ENCODE data around the gene KLF13. TPM values are rescaled to one million over a fixed set of nuclear protein-coding genes. Genes with fewer than 3 reads are reported as not detected.

The KLF13 gene
- total RNA-seq, 3 donors from 2014 or later (not counting 1 experiment from before 2014, with no cell fraction given) = 277 to 328 (median 300) TPM

DNA sequence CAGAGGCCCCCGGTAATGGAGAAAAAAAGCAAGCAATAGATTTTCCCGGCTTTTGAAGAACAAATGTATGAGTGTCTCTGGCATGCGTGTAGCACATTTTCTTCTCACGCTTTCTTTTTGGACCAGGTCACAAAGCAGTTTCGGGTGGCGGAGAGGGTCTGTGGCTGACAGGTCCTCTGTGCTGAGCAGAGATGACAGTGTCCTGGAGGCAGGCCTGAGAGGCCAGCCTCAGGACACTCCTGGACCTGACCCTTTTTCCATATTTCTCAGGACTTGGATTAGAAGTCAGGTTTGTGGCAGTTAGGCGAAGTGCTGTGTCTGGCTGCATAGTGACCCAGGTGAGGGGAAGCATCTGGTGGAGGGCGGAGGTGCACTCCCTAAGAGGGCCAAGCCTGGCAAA is 52.9 kb downstream of the KLF13 start:
- H3K36me3 Mint-ChIP-seq = no peaks in the 10 kb centered on the region
- no peaks in the 10 kb centered on the region for H3K27me3 Mint-ChIP-seq (ENCODE audit: low read depth in 2 of 2)
- H3K4me1 Mint-ChIP-seq = peaks cover 57 to 70% of the 10 kb centered on the region in 2 donors
- peaks cover 48% of the 10 kb centered on the region for H3K36me3 ChIP-seq (ENCODE audit: control insufficient read depth, insufficient read depth, low read length)
- DNase-seq = no peak
- no peak overlapping the region for H3K27ac ChIP-seq (ENCODE audit: low read length)
- H3K27me3 ChIP-seq (ENCODE audit: control insufficient read depth, insufficient read depth, low read length) = no peaks in the 10 kb centered on the region
- TF ChIP-seq, protein P1, sequence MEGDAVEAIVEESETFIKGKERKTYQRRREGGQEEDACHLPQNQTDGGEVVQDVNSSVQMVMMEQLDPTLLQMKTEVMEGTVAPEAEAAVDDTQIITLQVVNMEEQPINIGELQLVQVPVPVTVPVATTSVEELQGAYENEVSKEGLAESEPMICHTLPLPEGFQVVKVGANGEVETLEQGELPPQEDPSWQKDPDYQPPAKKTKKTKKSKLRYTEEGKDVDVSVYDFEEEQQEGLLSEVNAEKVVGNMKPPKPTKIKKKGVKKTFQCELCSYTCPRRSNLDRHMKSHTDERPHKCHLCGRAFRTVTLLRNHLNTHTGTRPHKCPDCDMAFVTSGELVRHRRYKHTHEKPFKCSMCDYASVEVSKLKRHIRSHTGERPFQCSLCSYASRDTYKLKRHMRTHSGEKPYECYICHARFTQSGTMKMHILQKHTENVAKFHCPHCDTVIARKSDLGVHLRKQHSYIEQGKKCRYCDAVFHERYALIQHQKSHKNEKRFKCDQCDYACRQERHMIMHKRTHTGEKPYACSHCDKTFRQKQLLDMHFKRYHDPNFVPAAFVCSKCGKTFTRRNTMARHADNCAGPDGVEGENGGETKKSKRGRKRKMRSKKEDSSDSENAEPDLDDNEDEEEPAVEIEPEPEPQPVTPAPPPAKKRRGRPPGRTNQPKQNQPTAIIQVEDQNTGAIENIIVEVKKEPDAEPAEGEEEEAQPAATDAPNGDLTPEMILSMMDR (IDR thresholded peaks at IDR 0.05) = no peak
- peaks cover 51% of the 10 kb centered on the region for H3K4me1 ChIP-seq (ENCODE audit: control insufficient read depth, insufficient read depth, low read length)
- H3K9me3 ChIP-seq (ENCODE audit: control insufficient read depth, insufficient read depth, low read length) = no peaks in the 10 kb centered on the region
- H3K27ac Mint-ChIP-seq = peak overlapping the region; percentile 80 to 88
- intact Hi-C loops (cut with micrococcal nuclease) = no loop called here
- no peak for ATAC-seq
- H3K4me3 ChIP-seq (ENCODE audit: low read length) = no peak overlapping the region
- no peaks in the 10 kb centered on the region for H3K9me3 Mint-ChIP-seq
- 96% methylated on average over 8 of the region's 8 CpGs for WGBS (ENCODE audit: insufficient coverage)
- no peak overlapping the region for H3K4me3 Mint-ChIP-seq

DNA sequence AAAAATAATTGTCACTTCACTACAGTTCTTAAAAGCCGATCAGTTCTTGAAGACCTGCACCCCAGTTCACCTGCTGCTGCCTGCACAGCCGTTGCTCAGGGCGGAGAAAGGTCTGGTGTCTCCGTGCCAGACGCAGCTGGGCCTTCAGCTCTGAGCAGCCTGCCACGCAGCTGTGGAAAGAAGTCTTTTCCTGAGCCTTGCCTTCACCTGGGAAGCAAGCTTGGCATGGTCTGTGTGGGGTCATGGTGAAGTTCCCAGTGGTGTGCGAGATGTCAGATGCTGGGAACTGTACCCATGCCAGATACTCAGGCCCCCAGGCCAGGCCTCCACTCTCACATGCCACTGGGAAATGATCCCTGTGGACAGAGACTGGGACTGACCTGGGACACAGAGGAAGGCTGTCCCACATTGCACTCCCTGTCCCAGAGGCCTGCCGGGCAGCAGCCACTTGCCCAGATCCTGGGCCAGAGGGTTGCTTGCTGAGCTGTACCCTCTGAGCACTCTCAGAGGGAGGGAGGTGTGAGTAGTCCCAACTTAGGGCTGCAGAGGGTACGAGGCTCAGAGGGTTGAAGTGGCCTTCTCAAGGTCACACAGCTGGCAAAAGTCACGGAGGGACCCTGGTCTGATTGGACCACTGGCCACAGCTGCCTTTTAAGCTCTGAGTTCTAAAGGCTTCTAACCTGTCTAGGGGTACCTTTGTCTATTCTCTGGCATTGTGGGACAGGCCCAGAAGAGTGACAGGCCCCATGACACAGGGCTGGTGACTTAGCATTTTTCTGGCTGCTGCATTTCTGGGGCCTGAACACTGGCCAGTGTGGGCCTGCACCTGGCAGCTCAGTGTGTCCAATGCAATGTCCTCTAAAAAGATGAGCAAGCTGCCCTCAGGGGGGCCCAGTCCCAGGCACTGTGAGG is 55.4 kb downstream of the KLF13 start:
- Mint-ChIP-seq H3K4me3 (no peak overlapping the region), H3K9me3 (no peaks in the 10 kb centered on the region), H3K4me1 (peaks cover 72 to 73% of the 10 kb centered on the region in 2 donors), H3K27me3 (ENCODE audit: low read depth in 2 of 2) (no peaks in the 10 kb centered on the region), H3K27ac (peak overlapping the region; percentile 60 to 66), H3K36me3 (no peaks in the 10 kb centered on the region)
- Histone ChIP-seq H3K9me3 (ENCODE audit: control insufficient read depth, insufficient read depth, low read length) (no peaks in the 10 kb centered on the region), H3K4me3 (ENCODE audit: low read length) (no peak overlapping the region), H3K27me3 (ENCODE audit: control insufficient read depth, insufficient read depth, low read length) (no peaks in the 10 kb centered on the region), H3K4me1 (ENCODE audit: control insufficient read depth, insufficient read depth, low read length) (peaks cover 48% of the 10 kb centered on the region), H3K27ac (ENCODE audit: low read length) (no peak overlapping the region), H3K36me3 (ENCODE audit: control insufficient read depth, insufficient read depth, low read length) (peaks cover 35% of the 10 kb centered on the region)
- 94% methylated on average over 10 of the region's 10 CpGs for WGBS (ENCODE audit: insufficient coverage)
- intact Hi-C loops (cut with micrococcal nuclease) = no loop called here
- ATAC-seq (no peak), DNase-seq (no peak)
- TF ChIP-seq, protein P1 (IDR thresholded peaks at IDR 0.05) = no peak

DNA sequence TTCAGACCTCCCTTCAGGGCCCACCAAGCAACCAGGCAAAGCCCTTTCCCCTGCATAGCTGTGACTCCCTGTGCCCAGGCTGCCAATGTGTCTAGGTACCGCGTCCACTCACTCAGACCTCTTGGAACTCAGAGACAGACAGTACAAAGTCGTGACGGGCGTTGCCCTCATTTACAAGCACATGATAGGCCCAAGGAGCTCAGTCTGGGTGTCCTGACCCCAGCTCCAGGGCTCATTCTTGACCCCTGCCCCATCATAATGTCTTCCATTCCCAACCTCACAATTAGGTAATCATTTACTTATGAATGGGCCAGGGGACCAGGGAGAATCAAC is 56.0 kb downstream of the KLF13 start:
- peaks cover 35% of the 10 kb centered on the region for H3K36me3 ChIP-seq (ENCODE audit: control insufficient read depth, insufficient read depth, low read length)
- TF ChIP-seq, protein P1 (IDR thresholded peaks at IDR 0.05) = no peak

More for the DNA sequence above, 56.0 kb downstream of the KLF13 start:
- Histone ChIP-seq H3K4me1 (ENCODE audit: control insufficient read depth, insufficient read depth, low read length) (peaks cover 47% of the 10 kb centered on the region), H3K27me3 (ENCODE audit: control insufficient read depth, insufficient read depth, low read length) (no peaks in the 10 kb centered on the region), H3K4me3 (ENCODE audit: low read length) (no peak overlapping the region), H3K9me3 (ENCODE audit: control insufficient read depth, insufficient read depth, low read length) (no peaks in the 10 kb centered on the region), H3K27ac (ENCODE audit: low read length) (no peak overlapping the region)
- intact Hi-C loops (cut with micrococcal nuclease) = no loop called here
- ATAC-seq (no peak), DNase-seq (no peak)
- Mint-ChIP-seq H3K4me3 (no peak overlapping the region), H3K4me1 (peaks cover 73 to 74% of the 10 kb centered on the region in 2 donors), H3K36me3 (no peaks in the 10 kb centered on the region), H3K27ac (peak overlapping the region; percentile 54 to 66), H3K9me3 (no peaks in the 10 kb centered on the region), H3K27me3 (ENCODE audit: low read depth in 2 of 2) (no peaks in the 10 kb centered on the region)
- WGBS (ENCODE audit: insufficient coverage) = 89% methylated on average over 5 of the region's 5 CpGs

All from natural killer cell (primary cell).